OCI-LY3 (cell line): ENCODE measurements around the gene ANKRD24.
A peak's percentile ranks its signal among the peaks of the same experiment; 100 is the strongest.
"Not testable (repeated sequence)": the region's sequence is repeated elsewhere in the genome, so short reads cannot be mapped to it uniquely, and the experiment has no call there.

Source experiments
- H2AFZ ChIP-seq: fragments of 200-600, 300-600 bp; shearing (Covaris generic); 2 replicates; pipeline ENCODE4 v1.6.0; 2014; ENCODE audit warnings: antibody characterized with exemption, low read depth, low read length
- H3K27ac ChIP-seq: fragments of 200-600, 300-600 bp; sonication (generic); 2 replicates; pipeline ENCODE4 v1.5.1; 2014; ENCODE audit warnings: mild to moderate bottlenecking, low read length, moderate library complexity, mixed read lengths
- H3K27me3 ChIP-seq: fragments of 200-600, 300-600 bp; sonication (generic); 2 replicates; pipeline ENCODE4 v1.6.1; 2014; ENCODE audit warnings: low read depth, low read length, mixed read lengths
- H3K36me3 ChIP-seq: fragments of 200-600, 300-600 bp; sonication (generic); replicated peaks from 2 replicates; pipeline ENCODE3; 2014; ENCODE audit warnings: low read depth, low read length, mixed read lengths
- H3K4me1 ChIP-seq: fragments of 300-600, 200-600 bp; sonication (generic); 2 replicates; pipeline ENCODE4 v1.6.1; 2014; ENCODE audit warnings: low read length, mixed read lengths
- H3K4me2 ChIP-seq: fragments of 200-600, 300-600 bp; sonication (generic); 2 replicates; pipeline ENCODE4 v1.6.1; 2014; ENCODE audit warnings: low read length, mixed read lengths
- H3K4me3 ChIP-seq: fragments of 300-600, 200-600 bp; sonication (generic); 2 replicates; pipeline ENCODE4 v1.5.1; 2014; ENCODE audit warnings: antibody characterized with exemption, mild to moderate bottlenecking, low read length, moderate library complexity
- H3K79me2 ChIP-seq: fragments of 300-600, 200-600 bp; shearing (Covaris generic); 2 replicates; pipeline ENCODE4 v1.6.1; 2014; ENCODE audit warnings: mild to moderate bottlenecking, low read length, mixed read lengths
- H3K9ac ChIP-seq: fragments of 300-600, 200-600 bp; shearing (Covaris generic); 2 replicates; pipeline ENCODE4 v1.6.0; 2014; ENCODE audit warnings: mild to moderate bottlenecking, low read length, moderate library complexity
- H3K9me3 ChIP-seq: fragments of 200-600, 300-600 bp; shearing (Covaris generic); 2 replicates; pipeline ENCODE4 v1.6.1; 2014; ENCODE audit warnings: low read length, mixed read lengths; ENCODE audit not compliant: insufficient read depth
- H4K20me1 ChIP-seq: fragments of 200-600, 300-600 bp; sonication (generic); 2 replicates; pipeline ENCODE4 v1.6.1; 2016; ENCODE audit warnings: low read length, mixed read lengths; ENCODE audit not compliant: insufficient read depth
- CTCF ChIP-seq: fragments of 200-600, 300-600 bp; sonication (generic); IDR thresholded peaks from 2 replicates; pipeline ENCODE4 v1.5.1; 2014; ENCODE audit warnings: antibody characterized with exemption, low read length, low read depth
- EZH2phosphoT487 ChIP-seq: fragments of 200-600 bp; shearing (Covaris generic); IDR thresholded peaks from 2 replicates; pipeline ENCODE4 v1.6.1; 2018; ENCODE audit warnings: antibody characterized with exemption, mixed run types, low read depth

ANKRD24 gene

GRCh38 chr19:4267901-4268815 lies 85.7 kb downstream of the ANKRD24 start:
- no peaks in the 10 kb centered on the region for H3K9me3 ChIP-seq
- H3K27ac ChIP-seq: no peak overlapping the region
- H3K9ac ChIP-seq: no peak overlapping the region
- H3K4me2 ChIP-seq: no peak overlapping the region
- no peaks in the 10 kb centered on the region for H3K27me3 ChIP-seq
- H4K20me1 ChIP-seq: no peaks in the 10 kb centered on the region
- peaks cover 5% of the 10 kb centered on the region; the same call in 1 of the 2 replicates for H3K4me1 ChIP-seq
- H3K36me3 ChIP-seq: peaks cover 14% of the 10 kb centered on the region
- H2AFZ ChIP-seq: no peak overlapping the region
- H3K79me2 ChIP-seq: no peaks in the 10 kb centered on the region
- TF ChIP-seq CTCF (no peak), EZH2phosphoT487 (no peak)
- no peak overlapping the region for H3K4me3 ChIP-seq

- Histone ChIP-seq H2AFZ (no peak overlapping the region), H3K9ac (no peak overlapping the region), H4K20me1 (no peaks in the 10 kb centered on the region), H3K4me3 (no peak overlapping the region), H3K79me2 (no peaks in the 10 kb centered on the region), H3K4me1 (peaks cover 5% of the 10 kb centered on the region; the same call in 1 of the 2 replicates), H3K27ac (no peak overlapping the region), H3K27me3 (no peaks in the 10 kb centered on the region), H3K9me3 (no peaks in the 10 kb centered on the region), H3K4me2 (no peak overlapping the region), H3K36me3 (peaks cover 14% of the 10 kb centered on the region)
- TF ChIP-seq EZH2phosphoT487 (no peak), CTCF (0 out of 2 replicates have a peak, but pooled peaks have one; percentile 9)
Measured at GRCh38 chr19:4268816-4269430, 86.4 kb downstream of the ANKRD24 start.

- Histone ChIP-seq H3K36me3 (peaks cover 14% of the 10 kb centered on the region), H2AFZ (no peak overlapping the region), H3K4me2 (no peak overlapping the region), H3K9me3 (no peaks in the 10 kb centered on the region), H3K4me1 (no peaks in the 10 kb centered on the region), H3K79me2 (no peaks in the 10 kb centered on the region), H3K27me3 (no peaks in the 10 kb centered on the region), H3K4me3 (no peak overlapping the region), H3K9ac (no peak overlapping the region), H4K20me1 (no peaks in the 10 kb centered on the region), H3K27ac (no peak overlapping the region)
- TF ChIP-seq EZH2phosphoT487 (no peak), CTCF (no peak)
Measured at GRCh38 chr19:4272894-4273293, 90.4 kb downstream of the ANKRD24 start.

GRCh38 chr19:4274321-4274686 lies 91.8 kb downstream of the ANKRD24 start:
- H3K9me3 ChIP-seq, H3K27ac ChIP-seq, H3K27me3 ChIP-seq, H3K4me1 ChIP-seq, H3K36me3 ChIP-seq, H3K4me3 ChIP-seq, H3K79me2 ChIP-seq, H3K4me2 ChIP-seq, H4K20me1 ChIP-seq, H2AFZ ChIP-seq, H3K9ac ChIP-seq: not testable (repeated sequence)
